MCF 10A (cell line): ENCODE measurements around the gene MSI1. TPM values are rescaled to one million over a fixed set of nuclear protein-coding genes. Genes with fewer than 3 reads are reported as not detected.

ENCODE experiments used
- BruUV-seq: library from RNA; stranded (reverse); fragments of 400-500 nt; replicated peaks from 2 replicates; lab custom pipeline; 2021; lab: Mats Ljungman, UMichigan
- CTCF ChIA-PET: fragments of 300-600 bp; sonication (Branson Sonifier 250); formaldehyde crosslinking; extraction: SDS; loops from one replicate; lab custom pipeline; 2021; ENCODE audit warnings: antibody characterized with exemption, inconsistent platforms; lab: Yijun Ruan, JAX
- POLR2A ChIA-PET: fragments of 300-600, 350-650 bp; sonication (Branson Sonifier 250); formaldehyde crosslinking; extraction: SDS; loops from one replicate; lab custom pipeline; 2020; ENCODE audit warnings: antibody characterized with exemption, inconsistent platforms; lab: Yijun Ruan, JAX
- DNase-seq: peaks from one replicate; pipeline ENCODE4 v3.0.0-alpha.2; 2018; ENCODE audit not compliant: unreplicated experiment
- H3K27ac Mint-ChIP-seq: one replicate; pipeline ENCODE4 v1.8.0; 2022; ENCODE audit warnings: mild to moderate bottlenecking, low read depth, mixed read lengths; ENCODE audit not compliant: unreplicated experiment
- H3K27me3 Mint-ChIP-seq: one replicate; pipeline ENCODE4 v1.8.0; 2022; ENCODE audit warnings: mixed read lengths; ENCODE audit not compliant: insufficient read depth, unreplicated experiment
- H3K36me3 Mint-ChIP-seq: one replicate; pipeline ENCODE4 v1.8.0; 2022; ENCODE audit warnings: mild to moderate bottlenecking, moderate library complexity, mixed read lengths; ENCODE audit not compliant: insufficient read depth, unreplicated experiment
- H3K4me1 Mint-ChIP-seq: one replicate; pipeline ENCODE4 v1.8.0; 2022; ENCODE audit warnings: mixed read lengths; ENCODE audit not compliant: insufficient read depth, unreplicated experiment
- H3K4me3 Mint-ChIP-seq: one replicate; pipeline ENCODE4 v1.8.0; 2022; ENCODE audit warnings: mild to moderate bottlenecking, moderate library complexity, mixed read lengths; ENCODE audit not compliant: unreplicated experiment
- H3K9me3 Mint-ChIP-seq: one replicate; pipeline ENCODE4 v1.8.0; 2022; ENCODE audit warnings: mixed read lengths; ENCODE audit not compliant: unreplicated experiment
- intact Hi-C: fragments of 100-400 bp; cut with micrococcal nuclease; formaldehyde crosslinking; loops from 2 replicates; pipeline ENCODE4 v1.14.1; 2022
- total RNA-seq: library from RNA; stranded (reverse); gene quantifications from 2 replicates; pipeline ENCODE4 v1.2.3, GENCODE V29; 2022
- TF ChIP-seq, protein P1 (sequence below): fragments of 200-600 bp; IDR thresholded peaks from one replicate; pipeline ENCODE4 v1.8.0; 2022; ENCODE audit warnings: antibody characterized with exemption, mild to moderate bottlenecking; ENCODE audit not compliant: unreplicated experiment

MSI1 gene
- total RNA-seq, 1 experiment from 2014 or later: not detected

DNA sequence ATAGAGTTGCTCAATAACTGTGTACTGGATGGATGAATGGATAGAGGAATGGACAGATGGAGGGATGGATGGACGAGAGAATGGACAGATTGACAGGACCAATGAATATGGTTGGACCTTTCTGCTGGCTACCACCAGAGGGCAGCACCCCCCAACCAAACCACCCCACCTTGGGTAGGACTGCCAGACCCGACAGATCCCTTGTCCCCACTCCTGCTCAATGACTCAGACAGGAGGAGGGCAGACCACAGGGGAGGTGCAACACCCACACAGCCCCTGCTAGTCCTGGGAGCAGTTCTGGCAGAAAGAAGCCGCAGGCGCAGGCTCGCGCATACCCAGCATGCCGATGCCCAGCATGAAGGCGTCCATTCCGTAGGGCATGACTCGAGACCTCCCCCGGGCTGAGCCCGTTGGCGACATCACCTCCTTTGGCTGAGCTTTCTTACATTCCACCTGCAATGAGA is 12.4 kb downstream of the MSI1 start:
- H3K27me3 Mint-ChIP-seq: peaks cover 11% of the 10 kb centered on the region
- H3K27ac Mint-ChIP-seq: no peak overlapping the region
- BruUV-seq: no TSS peak
- H3K4me1 Mint-ChIP-seq: no peaks in the 10 kb centered on the region
- ChIA-PET POLR2A (interaction anchor here (0.5 to 1.4 kb wide), 4 partner anchors 62 to 110 kb away, joined by 3 to 5 read pairs (median 4); no protein-coding TSS in a partner anchor), CTCF (interaction anchor here (0.6 to 3.1 kb wide), 27 partner anchors 9 to 753 kb away, joined by 3 to 33 read pairs (median 4); no protein-coding TSS in a partner anchor)
- intact Hi-C loops: loop anchor here (1.0 to 2.0 kb wide), 3 partner anchors 74 to 110 kb away; partner anchors contain the start of gene COX6A1
- DNase-seq: peak; percentile 88
- no peaks in the 10 kb centered on the region for H3K36me3 Mint-ChIP-seq
- peak overlapping the region; percentile 24 for H3K4me3 Mint-ChIP-seq
- no peaks in the 10 kb centered on the region for H3K9me3 Mint-ChIP-seq
- TF ChIP-seq, protein P1, sequence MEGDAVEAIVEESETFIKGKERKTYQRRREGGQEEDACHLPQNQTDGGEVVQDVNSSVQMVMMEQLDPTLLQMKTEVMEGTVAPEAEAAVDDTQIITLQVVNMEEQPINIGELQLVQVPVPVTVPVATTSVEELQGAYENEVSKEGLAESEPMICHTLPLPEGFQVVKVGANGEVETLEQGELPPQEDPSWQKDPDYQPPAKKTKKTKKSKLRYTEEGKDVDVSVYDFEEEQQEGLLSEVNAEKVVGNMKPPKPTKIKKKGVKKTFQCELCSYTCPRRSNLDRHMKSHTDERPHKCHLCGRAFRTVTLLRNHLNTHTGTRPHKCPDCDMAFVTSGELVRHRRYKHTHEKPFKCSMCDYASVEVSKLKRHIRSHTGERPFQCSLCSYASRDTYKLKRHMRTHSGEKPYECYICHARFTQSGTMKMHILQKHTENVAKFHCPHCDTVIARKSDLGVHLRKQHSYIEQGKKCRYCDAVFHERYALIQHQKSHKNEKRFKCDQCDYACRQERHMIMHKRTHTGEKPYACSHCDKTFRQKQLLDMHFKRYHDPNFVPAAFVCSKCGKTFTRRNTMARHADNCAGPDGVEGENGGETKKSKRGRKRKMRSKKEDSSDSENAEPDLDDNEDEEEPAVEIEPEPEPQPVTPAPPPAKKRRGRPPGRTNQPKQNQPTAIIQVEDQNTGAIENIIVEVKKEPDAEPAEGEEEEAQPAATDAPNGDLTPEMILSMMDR: peak; percentile 82

DNA sequence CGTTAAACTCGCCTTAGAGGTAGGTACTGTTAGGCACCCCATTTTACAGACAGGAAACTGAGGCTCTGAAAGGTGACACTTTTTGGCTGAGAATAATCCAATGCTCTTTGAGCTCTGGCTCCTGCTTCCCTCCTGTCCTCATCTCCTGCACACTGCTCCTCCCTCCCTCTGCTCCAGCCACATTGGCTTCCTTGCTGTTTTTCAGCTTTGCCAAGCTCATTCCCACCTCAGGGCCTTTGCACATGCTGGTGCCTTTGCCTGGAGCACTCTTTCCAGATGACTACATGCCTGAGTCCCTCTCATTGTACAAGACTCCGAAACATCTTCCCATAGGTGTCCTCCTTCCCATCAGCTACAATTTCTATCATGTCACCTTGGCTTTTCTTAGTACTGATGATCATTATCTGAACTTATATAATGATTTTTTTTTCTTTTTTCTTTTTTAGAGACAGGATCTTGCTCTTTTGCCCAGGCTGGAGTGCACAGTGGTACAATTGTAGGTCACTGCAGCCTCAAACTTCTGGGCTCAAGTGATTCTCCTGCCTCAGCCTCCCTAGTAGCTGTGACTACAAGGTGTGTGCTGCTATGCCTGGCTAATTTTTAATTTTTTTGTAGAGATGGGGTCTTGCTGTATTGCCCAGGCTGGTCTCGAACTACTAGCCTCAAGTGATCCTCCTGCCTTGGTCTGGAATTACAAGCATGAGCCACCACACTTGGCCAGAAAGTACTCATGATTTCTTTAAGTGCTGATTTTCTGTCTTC is 15.2 kb downstream of the MSI1 start:
- Mint-ChIP-seq H3K27me3 (peaks cover 11% of the 10 kb centered on the region), H3K27ac (no peak overlapping the region), H3K4me3 (no peak overlapping the region), H3K9me3 (no peaks in the 10 kb centered on the region), H3K4me1 (no peaks in the 10 kb centered on the region), H3K36me3 (no peaks in the 10 kb centered on the region)
- DNase-seq: no peak
- TF ChIP-seq, protein P1: no peak
- ChIA-PET CTCF (interaction anchor here (0.6 to 1.2 kb wide), 5 partner anchors 54 to 223 kb away, joined by 3 to 6 read pairs (median 4); no protein-coding TSS in a partner anchor), POLR2A (no interaction called here)
- intact Hi-C loops: no loop called here
- BruUV-seq: no TSS peak

DNA sequence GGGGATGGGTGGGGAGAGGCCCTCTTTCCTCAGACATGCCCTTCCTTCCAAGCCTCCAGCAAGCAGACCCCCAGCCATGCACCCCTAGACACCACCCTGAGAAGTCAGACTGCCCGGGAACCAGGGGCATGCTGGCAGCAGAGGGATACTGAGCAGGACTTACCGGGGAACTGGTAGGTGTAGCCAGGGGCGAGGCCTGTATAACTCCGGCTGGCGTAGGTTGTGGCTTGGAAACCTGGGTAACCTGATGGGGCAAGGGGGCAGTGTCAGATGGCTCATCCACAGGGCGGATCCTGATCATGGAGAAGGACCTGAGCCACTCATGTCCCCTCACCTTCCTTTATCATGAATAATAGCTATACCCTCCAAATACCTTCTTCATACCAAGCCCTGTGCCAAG is 15.8 kb downstream of the MSI1 start:
- Mint-ChIP-seq H3K27me3 (peaks cover 11% of the 10 kb centered on the region), H3K27ac (no peak overlapping the region), H3K9me3 (no peaks in the 10 kb centered on the region), H3K36me3 (no peaks in the 10 kb centered on the region), H3K4me1 (no peaks in the 10 kb centered on the region), H3K4me3 (no peak overlapping the region)
- ChIA-PET CTCF (no interaction called here), POLR2A (no interaction called here)
- intact Hi-C loops: no loop called here
- DNase-seq: no peak
- TF ChIP-seq, protein P1: no peak
- no TSS peak for BruUV-seq

DNA sequence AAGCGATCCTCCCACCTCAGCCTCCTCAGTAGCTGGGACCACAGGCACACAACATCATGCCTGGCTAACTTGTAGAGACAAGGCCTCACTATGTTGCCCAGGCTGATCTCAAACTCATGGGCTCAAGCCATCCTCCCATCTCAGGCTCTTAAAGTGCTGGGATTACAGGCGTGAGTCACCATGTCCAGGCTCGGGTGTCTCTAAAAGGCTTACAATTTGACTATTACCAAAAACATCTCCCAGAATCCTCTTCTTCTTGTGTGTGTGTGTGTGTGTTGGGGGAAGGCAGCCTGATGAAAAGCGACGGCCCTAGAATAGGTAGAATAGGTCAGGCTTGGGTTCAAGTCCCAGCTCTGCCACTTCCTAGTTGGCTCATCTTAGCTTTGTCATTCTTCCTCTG is 16.8 kb downstream of the MSI1 start:
- intact Hi-C loops: no loop called here
- CTCF ChIA-PET: interaction anchor here (0.9 kb wide), 1 partner anchor 79 kb away, joined by 3 read pairs; no protein-coding TSS in a partner anchor
- Mint-ChIP-seq H3K27me3 (peaks cover 11% of the 10 kb centered on the region), H3K9me3 (no peaks in the 10 kb centered on the region), H3K36me3 (no peaks in the 10 kb centered on the region), H3K27ac (no peak overlapping the region), H3K4me1 (no peaks in the 10 kb centered on the region), H3K4me3 (no peak overlapping the region)
- BruUV-seq: no TSS peak
- POLR2A ChIA-PET: no interaction called here
- TF ChIP-seq, protein P1: no peak
- peak; percentile 33 for DNase-seq
